ENCODE results near the gene FAM185A.
"Not testable (repeated sequence)": the region's sequence is repeated elsewhere in the genome, so short reads cannot be mapped to it uniquely, and the experiment has no call there.

FAM185A gene

DNA sequence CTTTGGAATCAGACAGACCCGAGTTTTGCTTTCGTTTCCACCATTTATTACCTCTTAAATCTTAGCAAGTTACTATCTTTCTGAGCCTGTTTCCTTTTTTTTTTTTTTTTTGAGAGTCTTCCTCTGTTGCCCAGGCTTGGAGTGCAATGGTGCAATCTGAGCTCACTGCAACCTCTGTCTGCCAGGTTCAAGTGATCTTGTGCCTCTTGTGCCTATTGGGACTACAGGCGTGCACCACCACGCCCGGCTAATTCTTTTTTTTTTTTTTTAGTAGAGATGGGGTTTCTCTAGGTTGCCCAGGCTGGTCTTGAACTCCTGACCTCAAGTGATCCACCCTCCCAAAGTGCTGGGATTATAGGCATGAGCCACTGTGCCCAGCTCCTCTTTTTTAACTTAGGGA lies 84.5 kb downstream of the FAM185A start:
- DNase-seq = no peak

DNA sequence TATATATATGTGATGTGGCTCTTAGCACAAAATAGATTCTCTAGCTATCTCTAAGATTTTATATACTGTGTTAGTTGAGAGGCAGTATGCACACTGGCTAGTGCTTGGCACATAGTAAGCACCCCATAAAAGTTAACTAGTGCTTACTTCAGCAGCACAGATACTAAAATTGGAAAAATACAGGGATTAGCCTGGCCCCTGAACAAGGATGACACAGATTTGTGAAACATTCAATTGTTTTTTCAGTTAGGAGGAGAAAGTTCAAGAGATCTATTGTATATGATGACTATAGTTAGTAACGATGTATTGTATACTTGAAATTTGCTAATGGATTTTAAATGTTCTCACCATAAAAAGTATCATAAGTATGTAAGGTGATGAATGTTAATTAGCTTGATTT lies 85.7 kb downstream of the FAM185A start:
- no peak for DNase-seq

DNA sequence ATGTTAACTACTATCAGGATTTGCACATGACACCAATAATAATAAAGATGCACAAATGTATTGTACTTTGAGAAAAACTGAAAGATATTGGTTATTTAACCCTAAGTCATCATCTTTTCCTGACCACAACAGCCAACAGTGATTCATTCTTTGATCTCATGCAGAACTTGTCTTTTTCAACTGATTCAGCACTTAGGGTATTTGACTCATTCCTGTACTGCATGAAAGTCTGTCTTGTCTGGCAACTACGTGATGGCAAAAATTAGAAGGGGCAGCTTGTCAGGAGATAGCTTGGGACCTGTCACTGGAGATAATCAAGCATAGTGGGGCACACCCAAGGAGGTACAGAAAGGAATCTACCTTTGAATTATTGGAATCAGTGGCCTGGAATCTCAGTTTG lies 86.2 kb downstream of the FAM185A start:
- peak; percentile 36 for DNase-seq

DNA sequence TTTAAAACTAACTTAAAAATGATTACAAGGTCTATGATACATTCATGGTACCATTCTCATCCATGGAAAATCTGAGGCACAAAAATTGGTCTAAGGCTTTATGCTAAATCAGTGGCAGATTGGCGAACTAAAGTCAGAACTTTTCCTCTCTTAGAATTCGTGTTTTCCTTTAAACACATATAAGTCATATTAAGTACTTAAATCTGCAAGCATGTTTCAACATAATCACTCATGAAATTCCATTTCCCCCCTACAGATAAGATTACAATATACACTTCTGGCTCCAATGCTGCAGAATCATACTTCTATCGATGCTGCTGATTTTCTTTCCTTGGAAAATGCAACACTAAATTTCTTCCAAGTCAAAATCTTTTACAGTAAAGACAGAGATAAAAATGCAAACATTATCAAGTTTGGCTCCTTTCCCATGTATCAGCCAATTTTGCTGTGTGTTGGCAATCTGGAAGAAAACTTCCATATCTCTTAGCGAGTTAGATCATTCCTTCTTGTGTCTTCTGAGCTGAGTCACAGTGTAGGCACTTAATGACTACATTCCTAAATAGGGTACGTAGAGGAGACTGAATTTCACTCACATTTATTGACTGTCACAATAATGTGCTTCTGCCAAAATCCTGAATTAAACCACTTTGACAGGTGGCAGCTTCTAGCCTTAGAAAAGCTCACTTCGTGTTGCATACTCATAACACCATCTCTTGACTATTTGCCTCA lies 87.6 kb downstream of the FAM185A start:
- DNase-seq = no peak

DNA sequence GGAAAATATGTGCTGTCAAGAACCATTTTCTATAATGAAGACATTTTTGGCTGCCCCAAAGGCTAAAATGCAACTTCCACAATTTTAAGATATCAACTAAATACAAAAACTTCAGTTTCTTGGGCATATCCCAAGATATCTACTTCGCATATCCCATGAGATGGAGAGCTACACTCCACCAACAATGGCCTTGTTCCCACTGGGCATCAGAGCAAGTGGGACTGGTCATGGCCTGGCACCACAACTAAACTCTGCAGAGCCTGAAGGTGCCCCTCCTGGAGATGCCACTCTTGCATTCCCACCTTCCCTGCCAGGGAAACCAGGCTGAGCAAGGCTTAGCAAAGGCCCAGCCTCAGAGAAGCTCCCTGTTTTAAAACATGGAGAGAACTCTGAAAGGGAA lies 88.2 kb downstream of the FAM185A start:
- no peak for DNase-seq

DNA sequence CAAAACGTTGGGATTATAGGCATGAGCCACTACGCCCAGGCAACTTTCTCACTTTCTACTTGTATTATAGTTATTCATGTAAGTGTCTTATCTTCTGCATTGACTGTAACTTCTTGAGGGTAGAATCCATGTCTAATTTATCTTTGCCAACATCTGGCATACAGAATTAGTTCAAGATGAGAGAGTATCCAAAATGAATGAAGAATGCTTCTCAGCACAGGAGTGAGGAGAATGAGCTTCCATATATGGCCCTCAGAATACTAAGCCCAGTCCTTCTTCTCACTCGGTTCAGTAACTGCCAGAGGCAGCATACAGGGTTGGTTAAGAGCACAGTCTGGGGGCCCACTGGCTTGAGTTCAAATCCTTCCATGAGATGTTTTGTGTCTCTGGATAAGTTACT lies 89.0 kb downstream of the FAM185A start:
- DNase-seq = no peak

DNA sequence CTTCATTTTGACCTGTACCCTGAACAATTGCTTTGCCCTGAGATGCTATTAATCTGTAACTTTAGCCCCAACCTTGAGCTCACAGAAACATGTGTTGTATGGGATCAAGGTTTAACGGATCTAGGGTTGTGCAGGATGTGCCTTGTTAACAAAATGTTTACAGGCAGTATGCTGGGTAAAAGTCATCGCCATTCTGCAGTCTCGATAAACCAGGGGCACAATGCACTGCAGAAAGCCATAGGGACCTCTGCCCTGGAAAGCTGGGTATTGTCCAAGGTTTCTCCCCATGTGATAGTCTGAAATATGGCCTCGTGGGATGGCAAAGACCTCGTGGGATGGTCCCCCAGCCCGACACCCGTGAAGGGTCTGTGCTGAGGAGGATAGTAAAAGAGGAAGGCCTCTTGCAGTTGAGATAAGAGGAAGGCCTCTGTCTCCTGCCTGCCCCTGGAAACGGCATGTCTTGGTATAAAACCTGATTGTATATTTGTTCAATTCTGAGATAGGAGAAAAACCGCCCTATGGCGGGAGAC lies 89.8 kb downstream of the FAM185A start:
- not testable (repeated sequence) for DNase-seq

DNA sequence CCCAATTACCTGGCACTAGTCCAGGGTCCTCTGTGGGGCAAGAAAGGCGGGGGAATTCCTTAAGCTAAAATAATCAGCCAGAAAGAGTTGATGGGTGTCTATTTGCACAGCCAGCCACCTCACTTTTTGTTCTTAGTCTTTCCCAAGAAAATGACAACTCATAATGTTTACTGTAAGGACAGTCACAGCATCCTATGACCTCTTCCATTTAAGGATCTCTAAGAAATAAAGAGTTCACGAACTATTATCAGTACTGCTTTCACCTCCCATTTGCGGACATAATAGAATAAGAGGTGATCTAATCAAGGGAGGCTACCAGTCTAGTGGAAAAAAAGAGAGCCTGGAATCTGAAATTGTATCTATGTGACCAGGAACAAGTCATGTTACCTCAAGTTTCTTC lies 91.6 kb downstream of the FAM185A start:
- no peak for DNase-seq

DNA sequence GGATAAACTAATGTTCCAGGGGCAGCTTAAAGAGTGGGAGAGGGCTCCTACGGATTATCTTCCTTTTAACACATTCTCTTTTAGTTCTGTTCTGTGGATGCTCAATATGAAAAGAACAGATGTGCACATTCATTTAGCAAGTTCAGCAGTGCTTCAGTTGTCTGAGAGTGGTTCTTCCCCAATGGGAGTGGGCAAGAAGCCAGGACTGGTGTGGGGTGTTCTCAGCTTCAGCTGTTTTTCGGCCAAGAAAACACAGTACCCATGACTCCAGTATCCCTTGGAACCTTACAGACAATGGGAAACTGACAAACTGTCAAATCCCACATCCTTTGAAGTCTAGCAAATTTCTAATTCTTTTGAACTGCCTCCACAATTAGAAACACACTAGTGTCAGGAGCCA lies 92.5 kb downstream of the FAM185A start:
- no peak for DNase-seq

DNA sequence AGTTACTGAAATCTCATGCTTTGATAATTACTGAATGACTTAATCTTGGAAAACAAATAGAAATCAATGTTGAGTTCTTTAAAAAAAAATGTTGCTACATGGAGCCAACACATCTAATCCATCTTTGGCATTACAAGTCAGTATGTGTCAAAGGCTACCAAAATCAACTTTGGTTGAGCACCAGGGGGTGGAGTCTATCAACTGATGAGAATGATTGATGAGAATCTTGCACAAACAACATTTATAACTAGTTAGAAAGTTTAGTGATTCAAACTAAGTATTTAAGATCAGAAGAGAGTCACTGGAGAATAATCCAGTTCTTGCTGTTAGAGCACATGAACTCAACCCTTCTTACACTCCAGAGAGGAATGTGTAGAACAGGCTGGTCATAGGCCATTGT lies 93.5 kb downstream of the FAM185A start:
- DNase-seq = no peak

DNA sequence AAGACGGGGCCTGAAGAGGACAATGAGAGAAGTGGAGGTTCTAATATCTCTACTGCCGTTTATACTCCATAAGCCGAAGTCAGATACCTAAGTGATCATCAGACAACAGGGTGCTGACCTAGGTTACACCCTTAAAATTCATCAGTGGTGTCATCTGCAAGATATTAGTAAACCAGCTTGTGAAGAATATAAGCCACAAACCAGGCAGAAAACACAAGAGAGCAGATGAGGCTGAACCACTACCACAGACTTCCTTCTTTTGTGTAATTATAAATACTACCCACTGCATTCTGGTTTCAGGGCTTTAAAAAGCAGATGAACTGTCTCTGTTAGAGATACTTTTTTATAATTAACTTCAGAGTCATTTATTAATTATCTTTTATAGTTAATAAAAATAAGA lies 95.1 kb downstream of the FAM185A start:
- DNase-seq = no peak

DNA sequence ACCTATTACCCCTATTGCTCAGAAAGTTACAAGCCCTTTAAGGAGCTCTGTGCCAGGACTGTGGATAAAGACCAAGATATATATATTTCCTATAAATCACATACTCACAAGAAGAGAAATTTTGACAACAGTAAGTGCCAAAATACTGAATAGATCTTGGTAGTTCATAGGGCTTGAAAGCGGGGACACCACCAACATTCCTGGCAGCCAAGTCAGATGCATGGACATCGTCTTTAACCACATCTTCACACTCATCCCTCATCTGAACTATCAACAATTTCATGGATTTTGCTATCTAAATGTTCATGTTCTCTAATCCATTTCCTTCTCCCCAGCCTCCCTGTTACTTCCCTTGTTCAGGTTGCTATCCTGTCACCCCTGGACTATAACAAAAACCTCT lies 96.5 kb downstream of the FAM185A start:
- no peak for DNase-seq

DNA sequence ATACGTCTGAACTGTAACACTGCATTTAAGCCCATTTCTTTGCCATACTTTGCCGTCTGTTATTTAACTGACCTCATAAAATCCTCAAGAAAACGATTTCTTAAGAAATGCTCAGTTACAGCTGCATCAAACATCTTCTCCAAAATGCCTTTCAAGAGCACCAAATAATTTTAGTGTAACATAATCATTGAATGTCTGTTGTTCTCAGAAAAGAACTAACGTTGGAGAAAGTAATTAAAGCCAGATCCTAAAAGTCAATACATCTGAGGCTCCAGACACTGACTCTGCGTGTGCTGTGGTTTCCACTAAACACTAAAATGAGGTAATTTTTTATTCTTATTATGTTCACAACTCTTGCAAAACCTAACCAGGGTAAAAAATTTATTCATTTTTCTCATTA lies 100.3 kb downstream of the FAM185A start:
- no peak for DNase-seq

DNA sequence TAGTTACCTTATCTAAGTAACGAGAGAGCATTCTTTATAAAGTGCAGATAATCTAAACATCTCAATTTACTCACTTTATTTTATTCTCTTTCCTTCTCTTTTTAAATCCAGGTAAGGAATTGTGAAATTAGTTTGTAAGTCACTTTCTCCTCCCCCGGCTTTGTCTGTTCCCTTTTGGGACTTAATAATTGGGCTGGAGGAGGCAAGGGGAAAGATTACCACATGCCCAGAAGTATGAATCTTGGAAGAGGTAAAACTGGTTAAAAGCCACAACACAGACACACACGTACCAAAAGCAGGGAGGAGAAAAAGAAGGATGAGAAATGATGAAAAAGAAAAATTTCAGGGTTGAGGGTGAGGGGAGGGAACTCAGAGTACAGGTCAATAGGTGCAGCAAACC lies 100.7 kb downstream of the FAM185A start:
- DNase-seq = no peak

DNA sequence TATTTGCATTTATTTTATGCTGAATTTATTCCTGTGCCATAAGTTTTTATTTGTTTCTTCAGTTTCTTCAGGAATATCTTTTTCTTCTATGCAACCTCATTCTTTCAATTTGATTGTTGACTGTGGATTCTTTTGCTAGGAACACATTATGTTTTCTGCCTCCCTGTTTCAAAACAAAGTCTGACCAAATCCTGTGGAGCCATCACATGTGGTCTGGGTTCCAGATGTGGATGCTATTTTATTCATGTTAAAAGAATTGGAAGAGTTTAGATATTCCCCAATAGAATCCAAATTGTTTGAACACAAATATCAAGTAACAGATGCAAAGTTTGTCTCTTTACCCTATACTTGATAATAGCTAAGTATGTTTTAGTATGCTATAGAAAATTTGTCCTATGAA lies 107.2 kb downstream of the FAM185A start:
- DNase-seq = no peak
